PFSK-1 (cell line): ENCODE measurements around the gene CEP170B.

ENCODE experiments used
- FOXP2 ChIP-seq: optimal IDR thresholded peaks from 2 replicates; pipeline ENCODE3; 2011; ENCODE audit warnings: borderline replicate concordance, control low read depth, inconsistent platforms; ENCODE audit not compliant: insufficient read depth; ENCODE audit errors: extremely low read length, extremely low read depth
- POLR2AphosphoS5 ChIP-seq: IDR thresholded peaks from 2 replicates; pipeline ENCODE4 v1.6.1; 2012; ENCODE audit warnings: low read depth, mild to moderate bottlenecking, control low read depth, low read length, moderate library complexity
- SIN3A ChIP-seq: IDR thresholded peaks from 2 replicates; pipeline ENCODE4 v1.6.1; 2012; ENCODE audit warnings: mild to moderate bottlenecking, low read length, moderate library complexity, borderline replicate concordance; ENCODE audit not compliant: insufficient read depth
- TAF1 ChIP-seq: IDR thresholded peaks from 2 replicates; pipeline ENCODE4 v1.6.1; 2012; ENCODE audit warnings: low read length, control low read depth, borderline replicate concordance; ENCODE audit not compliant: insufficient read depth
- TF ChIP-seq, protein P1 (sequence below), 2 experiments: IDR thresholded peaks; 2 replicates each; pipeline versions ENCODE4 v1.6.1 to v1.8.0; 2011 to 2012; ENCODE audit warnings: low read depth in 2 of 2, low read length in 2 of 2, control low read depth in 1 of 2, inconsistent platforms in 1 of 2, mild to moderate bottlenecking in 1 of 2, moderate library complexity in 1 of 2; ENCODE audit not compliant: insufficient read depth in 1 of 2

Gene CEP170B

DNA sequence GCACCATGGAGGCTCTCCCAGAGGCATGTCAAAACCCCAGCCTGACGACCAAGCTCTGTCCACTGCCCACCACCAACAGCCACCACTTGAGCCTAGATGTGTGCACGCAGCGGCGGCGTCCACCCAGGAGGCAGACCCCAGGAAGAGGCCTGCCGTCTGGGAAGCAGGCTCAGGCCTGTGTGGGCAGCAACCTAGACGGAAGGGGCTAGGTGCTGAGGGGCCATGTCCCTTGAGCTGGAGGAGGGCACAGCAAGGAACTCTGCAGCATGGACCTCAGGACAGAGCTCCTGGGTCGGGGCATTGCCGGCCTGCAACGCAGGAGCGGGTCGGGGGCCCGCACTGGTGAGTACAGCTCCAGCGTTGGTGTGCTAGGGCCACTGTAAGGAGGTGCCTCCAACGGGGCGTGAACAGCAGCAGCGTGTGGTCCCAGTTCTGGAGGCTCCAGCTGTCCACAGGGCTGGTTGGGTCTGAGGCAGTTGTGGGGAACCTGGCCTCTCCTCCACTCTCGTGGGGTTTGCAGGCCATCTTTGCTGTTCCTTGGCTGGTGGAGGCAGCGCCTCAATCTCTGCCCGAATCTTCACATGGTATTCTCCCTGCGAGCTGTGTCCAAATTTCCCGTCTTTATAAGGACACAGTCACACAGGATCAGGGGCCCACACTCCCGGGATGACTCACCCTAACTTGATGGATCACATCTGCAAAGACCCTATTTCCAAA lies 43.7 kb upstream of the CEP170B start:
- no peak for TF ChIP-seq FOXP2
- no peak for TF ChIP-seq SIN3A
- no peak for TF ChIP-seq POLR2AphosphoS5
- TF ChIP-seq TAF1, result no peak
- TF ChIP-seq, protein P1, sequence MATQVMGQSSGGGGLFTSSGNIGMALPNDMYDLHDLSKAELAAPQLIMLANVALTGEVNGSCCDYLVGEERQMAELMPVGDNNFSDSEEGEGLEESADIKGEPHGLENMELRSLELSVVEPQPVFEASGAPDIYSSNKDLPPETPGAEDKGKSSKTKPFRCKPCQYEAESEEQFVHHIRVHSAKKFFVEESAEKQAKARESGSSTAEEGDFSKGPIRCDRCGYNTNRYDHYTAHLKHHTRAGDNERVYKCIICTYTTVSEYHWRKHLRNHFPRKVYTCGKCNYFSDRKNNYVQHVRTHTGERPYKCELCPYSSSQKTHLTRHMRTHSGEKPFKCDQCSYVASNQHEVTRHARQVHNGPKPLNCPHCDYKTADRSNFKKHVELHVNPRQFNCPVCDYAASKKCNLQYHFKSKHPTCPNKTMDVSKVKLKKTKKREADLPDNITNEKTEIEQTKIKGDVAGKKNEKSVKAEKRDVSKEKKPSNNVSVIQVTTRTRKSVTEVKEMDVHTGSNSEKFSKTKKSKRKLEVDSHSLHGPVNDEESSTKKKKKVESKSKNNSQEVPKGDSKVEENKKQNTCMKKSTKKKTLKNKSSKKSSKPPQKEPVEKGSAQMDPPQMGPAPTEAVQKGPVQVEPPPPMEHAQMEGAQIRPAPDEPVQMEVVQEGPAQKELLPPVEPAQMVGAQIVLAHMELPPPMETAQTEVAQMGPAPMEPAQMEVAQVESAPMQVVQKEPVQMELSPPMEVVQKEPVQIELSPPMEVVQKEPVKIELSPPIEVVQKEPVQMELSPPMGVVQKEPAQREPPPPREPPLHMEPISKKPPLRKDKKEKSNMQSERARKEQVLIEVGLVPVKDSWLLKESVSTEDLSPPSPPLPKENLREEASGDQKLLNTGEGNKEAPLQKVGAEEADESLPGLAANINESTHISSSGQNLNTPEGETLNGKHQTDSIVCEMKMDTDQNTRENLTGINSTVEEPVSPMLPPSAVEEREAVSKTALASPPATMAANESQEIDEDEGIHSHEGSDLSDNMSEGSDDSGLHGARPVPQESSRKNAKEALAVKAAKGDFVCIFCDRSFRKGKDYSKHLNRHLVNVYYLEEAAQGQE (IDR thresholded peaks at IDR 0.05; ENCODE audit: insufficient read depth in 1 of 2, low read depth in 2 of 2, low read length in 2 of 2), result no peak

DNA sequence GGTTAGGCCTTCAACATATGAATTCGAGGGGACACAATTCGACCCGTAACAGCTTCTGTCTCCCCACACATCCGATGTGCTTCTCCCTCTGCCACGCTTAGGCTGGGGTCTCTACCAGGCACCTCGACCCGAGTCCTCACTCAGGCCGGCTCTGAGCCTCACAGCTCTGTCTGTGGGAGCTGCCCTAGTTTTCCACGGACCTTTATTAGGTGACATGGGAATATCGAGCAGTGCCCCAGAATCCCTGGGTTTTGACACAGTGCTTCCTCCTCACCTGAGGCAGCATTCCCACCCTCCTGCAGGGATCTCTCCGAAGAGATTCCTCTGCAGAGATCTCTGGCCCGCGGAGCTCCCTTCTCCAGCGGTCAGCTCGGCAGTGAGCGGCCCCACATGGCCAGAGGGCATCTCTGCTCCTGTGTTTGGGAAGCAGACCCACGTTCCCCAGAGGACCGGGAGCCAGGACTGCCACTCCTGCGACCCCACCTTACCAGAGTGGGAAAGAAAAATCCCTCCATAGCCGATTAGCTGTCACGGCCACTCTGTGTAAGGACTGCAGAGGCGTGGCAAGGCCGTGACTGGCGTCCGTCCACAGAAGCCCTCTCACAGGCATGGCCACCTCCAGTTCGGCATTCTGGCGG lies 43.0 kb upstream of the CEP170B start:
- TF ChIP-seq, protein P1 (IDR thresholded peaks at IDR 0.05; ENCODE audit: insufficient read depth in 1 of 2, low read depth in 2 of 2, low read length in 2 of 2), result no peak
- TF ChIP-seq SIN3A, result no peak
- no peak for TF ChIP-seq POLR2AphosphoS5
- no peak for TF ChIP-seq TAF1
- TF ChIP-seq FOXP2, result no peak

DNA sequence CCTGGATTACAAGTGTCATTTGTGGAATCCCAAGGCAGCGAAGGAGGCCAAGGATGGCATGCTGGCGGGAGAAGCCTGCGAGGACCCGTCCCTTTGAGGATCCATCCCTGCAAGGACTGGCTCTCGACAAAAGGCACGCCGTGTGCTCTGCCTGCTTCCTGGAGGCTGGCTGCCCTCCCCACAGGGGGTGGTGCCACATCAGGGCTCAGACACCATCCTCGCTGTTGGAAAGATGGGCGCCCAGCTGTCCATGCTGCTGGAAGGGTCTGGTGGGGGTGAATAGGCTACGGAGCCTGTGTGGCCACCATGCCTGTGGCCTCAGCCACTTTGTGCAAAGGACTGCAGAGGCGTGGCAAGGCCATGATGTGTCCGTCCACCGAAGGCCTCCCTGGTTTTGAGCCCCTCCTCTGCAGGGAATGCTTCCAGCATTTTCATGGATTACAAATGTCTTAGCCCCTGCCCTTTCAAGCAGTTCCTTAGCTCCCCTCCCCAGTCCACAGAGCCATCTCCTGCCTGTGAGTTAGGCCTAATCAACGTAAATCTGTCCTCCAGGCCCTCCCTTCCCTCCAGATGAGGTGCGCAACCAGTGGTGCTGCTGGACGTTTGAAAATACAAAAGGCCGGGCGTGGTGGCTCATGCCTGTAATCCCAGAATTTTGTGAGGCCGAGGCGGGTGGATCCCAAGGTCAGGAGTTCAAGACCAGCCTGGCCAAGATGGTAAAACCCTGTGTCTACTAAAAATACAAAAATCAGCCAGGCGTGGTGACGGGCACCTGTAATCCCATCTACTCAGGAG lies 42.0 kb upstream of the CEP170B start:
- TF ChIP-seq FOXP2 (no peak), TAF1 (no peak), SIN3A (no peak), POLR2AphosphoS5 (no peak)
- TF ChIP-seq, protein P1 (IDR thresholded peaks at IDR 0.05; ENCODE audit: insufficient read depth in 1 of 2, low read depth in 2 of 2, low read length in 2 of 2), result no peak

DNA sequence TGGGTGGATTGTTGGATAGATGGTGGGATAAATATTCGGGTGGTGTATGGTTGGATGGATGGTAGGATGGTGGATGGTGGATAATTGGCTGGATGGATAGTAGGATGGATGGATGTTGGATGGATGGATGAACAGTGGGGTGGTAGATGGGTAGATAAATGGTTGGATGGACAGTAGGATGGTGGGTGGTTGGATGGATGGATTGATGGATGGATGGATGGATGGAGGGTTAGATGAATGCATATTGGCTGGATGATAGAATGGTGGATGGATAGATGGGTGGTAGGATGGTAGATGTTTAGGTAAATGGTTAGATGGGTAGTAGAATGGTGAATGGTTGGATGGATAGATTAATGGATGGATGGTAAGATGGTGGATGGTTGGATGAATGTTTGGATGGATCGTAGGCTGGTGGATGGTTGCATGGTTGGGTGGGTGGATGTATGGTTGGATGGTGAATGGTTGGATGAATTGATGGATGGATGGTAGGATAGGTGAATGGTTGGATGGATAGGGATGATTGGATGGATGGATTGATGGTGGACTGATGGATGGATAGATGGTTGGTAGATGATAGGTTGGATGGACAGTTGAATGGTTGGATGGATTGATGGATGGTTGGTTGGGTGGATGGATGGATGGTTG lies 40.6 kb upstream of the CEP170B start:
- TF ChIP-seq SIN3A (no peak), TAF1 (no peak), FOXP2 (no peak), POLR2AphosphoS5 (no peak)
- TF ChIP-seq, protein P1 (IDR thresholded peaks at IDR 0.05; ENCODE audit: insufficient read depth in 1 of 2, low read depth in 2 of 2, low read length in 2 of 2), result no peak
